Measurements from ENCODE around the gene CD1D.
A peak's percentile ranks its signal among the peaks of the same experiment; 100 is the strongest.

The CD1D gene

DNA sequence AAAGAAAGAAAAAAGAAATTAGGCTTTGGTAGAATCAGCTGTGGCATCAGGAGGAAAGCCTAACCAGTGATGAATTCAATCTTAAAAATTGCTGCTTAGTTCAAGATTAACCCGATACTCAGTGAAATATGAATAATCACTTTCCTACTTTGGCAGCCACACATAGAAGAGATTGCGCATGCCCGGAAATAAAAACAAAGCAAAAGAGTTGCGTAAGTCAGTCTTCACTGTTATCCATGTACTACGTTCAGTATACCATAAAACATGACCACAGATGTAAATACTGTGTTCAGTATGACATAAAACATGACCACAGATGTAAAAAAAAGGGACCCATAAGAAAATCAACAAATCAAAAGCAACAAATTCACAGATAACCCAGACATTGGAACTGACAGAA lies 19.2 kb downstream of the CD1D start:
- H4K20me1 ChIP-seq (ENCODE audit: low read depth, low read length) = no peaks in the 10 kb centered on the region
- no peak overlapping the region for H3K9ac ChIP-seq (ENCODE audit: low read length)
- H3K4me3 ChIP-seq (ENCODE audit: insufficient read depth, low read length, poor library complexity, severe bottlenecking) = no peak overlapping the region
- H3K9me3 ChIP-seq (ENCODE audit: insufficient read depth, low read length) = no peaks in the 10 kb centered on the region
- H2AFZ ChIP-seq (ENCODE audit: low read depth, low read length, severe bottlenecking) = no peak overlapping the region
- no peaks in the 10 kb centered on the region for H3F3A ChIP-seq (ENCODE audit: insufficient read depth)
- TF ChIP-seq, protein P1, sequence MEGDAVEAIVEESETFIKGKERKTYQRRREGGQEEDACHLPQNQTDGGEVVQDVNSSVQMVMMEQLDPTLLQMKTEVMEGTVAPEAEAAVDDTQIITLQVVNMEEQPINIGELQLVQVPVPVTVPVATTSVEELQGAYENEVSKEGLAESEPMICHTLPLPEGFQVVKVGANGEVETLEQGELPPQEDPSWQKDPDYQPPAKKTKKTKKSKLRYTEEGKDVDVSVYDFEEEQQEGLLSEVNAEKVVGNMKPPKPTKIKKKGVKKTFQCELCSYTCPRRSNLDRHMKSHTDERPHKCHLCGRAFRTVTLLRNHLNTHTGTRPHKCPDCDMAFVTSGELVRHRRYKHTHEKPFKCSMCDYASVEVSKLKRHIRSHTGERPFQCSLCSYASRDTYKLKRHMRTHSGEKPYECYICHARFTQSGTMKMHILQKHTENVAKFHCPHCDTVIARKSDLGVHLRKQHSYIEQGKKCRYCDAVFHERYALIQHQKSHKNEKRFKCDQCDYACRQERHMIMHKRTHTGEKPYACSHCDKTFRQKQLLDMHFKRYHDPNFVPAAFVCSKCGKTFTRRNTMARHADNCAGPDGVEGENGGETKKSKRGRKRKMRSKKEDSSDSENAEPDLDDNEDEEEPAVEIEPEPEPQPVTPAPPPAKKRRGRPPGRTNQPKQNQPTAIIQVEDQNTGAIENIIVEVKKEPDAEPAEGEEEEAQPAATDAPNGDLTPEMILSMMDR (IDR thresholded peaks at IDR 0.05; ENCODE audit: insufficient read depth, low read length, poor library complexity, severe bottlenecking) = no peak
- TF ChIP-seq EZH2phosphoT487 (conservative IDR thresholded peaks at IDR 0.05; ENCODE audit: low read length) = no peak
- no peaks in the 10 kb centered on the region for H3K9me2 ChIP-seq (replicated peaks; ENCODE audit: insufficient read depth, low read length)
- H3K27me3 ChIP-seq (ENCODE audit: low read length) = no peaks in the 10 kb centered on the region
- no peaks in the 10 kb centered on the region for H3K36me3 ChIP-seq (ENCODE audit: low read length)
- H3K27ac ChIP-seq (ENCODE audit: low read depth, low read length) = no peak overlapping the region
- no peaks in the 10 kb centered on the region for H3K79me2 ChIP-seq (ENCODE audit: insufficient read depth, low read length)
- no peak overlapping the region for H3K4me2 ChIP-seq (ENCODE audit: low read depth, low read length, poor library complexity, severe bottlenecking)

GRCh38 chr1:158200527-158200926 lies 19.8 kb downstream of the CD1D start:
- H3K36me3 ChIP-seq (ENCODE audit: low read length) = no peaks in the 10 kb centered on the region
- no peak overlapping the region for H2AFZ ChIP-seq (ENCODE audit: low read depth, low read length, severe bottlenecking)
- no peaks in the 10 kb centered on the region for H4K20me1 ChIP-seq (ENCODE audit: low read depth, low read length)
- H3K4me2 ChIP-seq (ENCODE audit: low read depth, low read length, poor library complexity, severe bottlenecking) = no peak overlapping the region
- H3K9ac ChIP-seq (ENCODE audit: low read length) = no peak overlapping the region
- H3K27ac ChIP-seq (ENCODE audit: low read depth, low read length) = no peak overlapping the region
- no peak overlapping the region for H3K4me3 ChIP-seq (ENCODE audit: insufficient read depth, low read length, poor library complexity, severe bottlenecking)
- H3K9me2 ChIP-seq (replicated peaks; ENCODE audit: insufficient read depth, low read length) = no peaks in the 10 kb centered on the region
- H3K27me3 ChIP-seq (ENCODE audit: low read length) = no peaks in the 10 kb centered on the region
- TF ChIP-seq EZH2phosphoT487 (conservative IDR thresholded peaks at IDR 0.05; ENCODE audit: low read length) = no peak
- TF ChIP-seq, protein P1 (IDR thresholded peaks at IDR 0.05; ENCODE audit: insufficient read depth, low read length, poor library complexity, severe bottlenecking) = no peak
- no peaks in the 10 kb centered on the region for H3F3A ChIP-seq (ENCODE audit: insufficient read depth)
- H3K9me3 ChIP-seq (ENCODE audit: insufficient read depth, low read length) = no peaks in the 10 kb centered on the region
- H3K79me2 ChIP-seq (ENCODE audit: insufficient read depth, low read length) = no peaks in the 10 kb centered on the region

- H3K4me3 ChIP-seq (ENCODE audit: insufficient read depth, low read length, poor library complexity, severe bottlenecking) = no peak overlapping the region
- no peaks in the 10 kb centered on the region for H3K79me2 ChIP-seq (ENCODE audit: insufficient read depth, low read length)
- no peaks in the 10 kb centered on the region for H3K9me3 ChIP-seq (ENCODE audit: insufficient read depth, low read length)
- no peak overlapping the region for H3K27ac ChIP-seq (ENCODE audit: low read depth, low read length)
- H4K20me1 ChIP-seq (ENCODE audit: low read depth, low read length) = no peaks in the 10 kb centered on the region
- no peak overlapping the region for H2AFZ ChIP-seq (ENCODE audit: low read depth, low read length, severe bottlenecking)
- H3K4me2 ChIP-seq (ENCODE audit: low read depth, low read length, poor library complexity, severe bottlenecking) = no peak overlapping the region
- no peak overlapping the region for H3K9ac ChIP-seq (ENCODE audit: low read length)
- H3F3A ChIP-seq (ENCODE audit: insufficient read depth) = no peaks in the 10 kb centered on the region
- no peaks in the 10 kb centered on the region for H3K9me2 ChIP-seq (replicated peaks; ENCODE audit: insufficient read depth, low read length)
- no peaks in the 10 kb centered on the region for H3K27me3 ChIP-seq (ENCODE audit: low read length)
- no peaks in the 10 kb centered on the region for H3K36me3 ChIP-seq (ENCODE audit: low read length)
- no peak for TF ChIP-seq EZH2phosphoT487 (conservative IDR thresholded peaks at IDR 0.05; ENCODE audit: low read length)
- TF ChIP-seq, protein P1 (IDR thresholded peaks at IDR 0.05; ENCODE audit: insufficient read depth, low read length, poor library complexity, severe bottlenecking) = peak; percentile 73
These were observed 23.2 kb downstream of the CD1D start for GRCh38 chr1:158203693-158204457.

Measured in SU-DHL-6 (cell line).